HG02973 (cell line): ENCODE data around the gene PIP4K2B.

Experiments
- ATAC-seq: cut with Tn5 transposase; IDR thresholded peaks from one replicate; pipeline ENCODE4 v1.9.1; 2021; ENCODE audit warnings: moderate library complexity; ENCODE audit not compliant: unreplicated experiment

Gene PIP4K2B

GRCh38 chr17:38779965-38780752, 19.2 kb downstream of the PIP4K2B start:
- ATAC-seq = no peak

GRCh38 chr17:38777641-38778250, 21.6 kb downstream of the PIP4K2B start:
- ATAC-seq = no peak

- no peak for ATAC-seq
These were observed 26.1 kb downstream of the PIP4K2B start for GRCh38 chr17:38773258-38773657.

- ATAC-seq = no peak
These were observed 30.9 kb downstream of the PIP4K2B start for GRCh38 chr17:38768417-38768816.

- no peak for ATAC-seq
These were observed 33.0 kb downstream of the PIP4K2B start for GRCh38 chr17:38766341-38766740.

GRCh38 chr17:38762231-38762630, 37.1 kb downstream of the PIP4K2B start:
- ATAC-seq = no peak

- no peak for ATAC-seq
These were observed 37.7 kb downstream of the PIP4K2B start for GRCh38 chr17:38761612-38762011.

GRCh38 chr17:38753071-38753506, 46.3 kb downstream of the PIP4K2B start:
- ATAC-seq = no peak

- ATAC-seq = peak; percentile 62
These were observed 46.9 kb downstream of the PIP4K2B start, which contains the start of gene PSMB3 for GRCh38 chr17:38752308-38753070. TSS of gene PSMB3 (plus strand) at chr17:38752741. CDS start at chr17:38752827, 86 bp downstream.

GRCh38 chr17:38751808-38752307, 47.5 kb downstream of the PIP4K2B start:
- peak; percentile 30 for ATAC-seq

GRCh38 chr17:38751144-38751807, 48.1 kb downstream of the PIP4K2B start:
- no peak for ATAC-seq

- ATAC-seq = no peak
These were observed 48.8 kb downstream of the PIP4K2B start for GRCh38 chr17:38750312-38751121.

GRCh38 chr17:38750044-38750311, 49.4 kb downstream of the PIP4K2B start:
- no peak for ATAC-seq

GRCh38 chr17:38749223-38750043, 49.9 kb downstream of the PIP4K2B start:
- ATAC-seq = no peak

GRCh38 chr17:38748892-38749222, 50.5 kb downstream of the PIP4K2B start:
- ATAC-seq = no peak

GRCh38 chr17:38748149-38748891, 51.0 kb downstream of the PIP4K2B start, which contains the start of gene PCGF2:
TSS of gene PCGF2 (minus strand) at chr17:38748336. CDS start at chr17:38740402, 7,934 bp downstream.
- no peak for ATAC-seq

- no peak for ATAC-seq
These were observed 51.8 kb downstream of the PIP4K2B start for GRCh38 chr17:38747463-38748148.

GRCh38 chr17:38746849-38747462, 52.4 kb downstream of the PIP4K2B start:
- ATAC-seq = no peak
